DOHH2 (cell line): ENCODE data around the gene RNU1-4.
"Not testable (repeated sequence)": the region's sequence is repeated elsewhere in the genome, so short reads cannot be mapped to it uniquely, and the experiment has no call there.

Experiments
- EZH2phosphoT487 ChIP-seq: fragments of 200-600 bp; sonication (generic); IDR thresholded peaks from 2 replicates; pipeline ENCODE4 v1.6.1; 2017; ENCODE audit warnings: borderline replicate concordance, mild to moderate bottlenecking, antibody characterized with exemption, low read length, moderate library complexity, mixed read lengths
- TF ChIP-seq, protein P1 (sequence below): fragments of 200-600 bp; sonication (generic); IDR thresholded peaks from one replicate; pipeline ENCODE4 v1.5.1; 2014; ENCODE audit warnings: antibody characterized with exemption, mild to moderate bottlenecking, low read depth, low read length; ENCODE audit not compliant: poor library complexity, severe bottlenecking

DNA sequence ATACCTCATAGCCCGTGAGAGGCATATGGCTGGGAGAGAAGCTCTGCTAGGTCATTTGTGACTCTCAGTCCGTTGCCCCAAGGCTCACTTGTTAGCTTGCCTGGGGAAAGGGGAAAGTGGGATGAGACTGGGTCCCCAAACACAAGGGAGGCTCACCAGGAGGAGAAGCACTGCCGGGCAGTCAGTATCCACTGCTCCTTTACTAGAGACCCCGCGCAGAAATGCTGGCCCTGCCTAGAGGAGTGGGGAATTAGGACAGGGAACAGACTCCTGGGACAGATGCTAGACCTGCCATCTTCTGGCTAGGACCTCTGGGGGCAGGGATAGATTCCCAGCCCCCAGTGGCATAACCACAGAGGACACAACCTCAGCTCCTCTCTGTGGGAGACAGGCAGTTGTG is 17.7 kb downstream of the RNU1-4 start:
- TF ChIP-seq, protein P1, sequence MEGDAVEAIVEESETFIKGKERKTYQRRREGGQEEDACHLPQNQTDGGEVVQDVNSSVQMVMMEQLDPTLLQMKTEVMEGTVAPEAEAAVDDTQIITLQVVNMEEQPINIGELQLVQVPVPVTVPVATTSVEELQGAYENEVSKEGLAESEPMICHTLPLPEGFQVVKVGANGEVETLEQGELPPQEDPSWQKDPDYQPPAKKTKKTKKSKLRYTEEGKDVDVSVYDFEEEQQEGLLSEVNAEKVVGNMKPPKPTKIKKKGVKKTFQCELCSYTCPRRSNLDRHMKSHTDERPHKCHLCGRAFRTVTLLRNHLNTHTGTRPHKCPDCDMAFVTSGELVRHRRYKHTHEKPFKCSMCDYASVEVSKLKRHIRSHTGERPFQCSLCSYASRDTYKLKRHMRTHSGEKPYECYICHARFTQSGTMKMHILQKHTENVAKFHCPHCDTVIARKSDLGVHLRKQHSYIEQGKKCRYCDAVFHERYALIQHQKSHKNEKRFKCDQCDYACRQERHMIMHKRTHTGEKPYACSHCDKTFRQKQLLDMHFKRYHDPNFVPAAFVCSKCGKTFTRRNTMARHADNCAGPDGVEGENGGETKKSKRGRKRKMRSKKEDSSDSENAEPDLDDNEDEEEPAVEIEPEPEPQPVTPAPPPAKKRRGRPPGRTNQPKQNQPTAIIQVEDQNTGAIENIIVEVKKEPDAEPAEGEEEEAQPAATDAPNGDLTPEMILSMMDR: not testable (repeated sequence)
- not testable (repeated sequence) for TF ChIP-seq EZH2phosphoT487
